Tibial nerve (tissue), 4 donors: ENCODE results near the gene PAGE2. TPM values are rescaled to one million over a fixed set of nuclear protein-coding genes. Genes with fewer than 3 reads are reported as not detected.

Experiments used
- DNase-seq, 2 donors: peaks; one replicate each; pipeline ENCODE4 v3.0.0-alpha.2; 2019; ENCODE audit warnings: low spot score in 2 of 2
- H3K27ac ChIP-seq, 4 donors: fragments of 200-600 bp; sonication (generic) in 3 of 4; one replicate each; pipeline ENCODE4 v1.5.1; 2017 to 2019; ENCODE audit warnings: mild to moderate bottlenecking in 1 of 4
- H3K27me3 ChIP-seq, 2 donors: fragments of 200-600 bp; sonication (generic) in 1 of 2; one replicate each; pipeline versions ENCODE4 v1.5.1 to v1.6.0; 2017 to 2019
- H3K36me3 ChIP-seq, 3 donors: fragments of 200-600 bp; sonication (generic); one replicate each; pipeline ENCODE4 v1.5.1; 2018 to 2019
- H3K4me1 ChIP-seq, 4 donors: fragments of 200-600 bp; sonication (generic) in 3 of 4; one replicate each; pipeline ENCODE4 v1.5.1; 2017 to 2019
- H3K4me3 ChIP-seq, 4 donors: fragments of 200-600 bp; sonication (generic) in 3 of 4; one replicate each; pipeline ENCODE4 v1.5.1; 2017 to 2019; ENCODE audit warnings: mild to moderate bottlenecking in 1 of 4, moderate library complexity in 1 of 4
- H3K9me3 ChIP-seq, 4 donors: fragments of 200-600 bp; sonication (generic) in 3 of 4; one replicate each; pipeline ENCODE4 v1.5.1; 2017 to 2019
- EP300 ChIP-seq, 2 donors: sonication (generic); formaldehyde crosslinking; IDR thresholded peaks; one replicate each; pipeline ENCODE4 v1.6.1; 2017; ENCODE audit warnings: antibody characterized with exemption in 2 of 2, mild to moderate bottlenecking in 1 of 2
- POLR2A ChIP-seq, 2 donors: fragments of 450-650 bp; IDR thresholded peaks; one replicate each; pipeline ENCODE4 v1.6.1; 2017; ENCODE audit warnings: antibody characterized with exemption in 2 of 2, mild to moderate bottlenecking in 2 of 2, moderate library complexity in 2 of 2
- WGBS, 2 donors: methylation state at CpG; one replicate each; pipeline ENCODE4 v1.1.5; 2018; 5-methylcytosine and 5-hydroxymethylcytosine counted together
- total RNA-seq, 4 donors: library from RNA; depleted of rRNA; stranded (reverse); fragments of >200 nt; gene quantifications; one replicate each; pipeline ENCODE4 v1.1.0, GENCODE V29; 2016
- TF ChIP-seq, protein P1 (sequence below), 5 experiments: fragments of 200-600 bp in 3 of 5; fragments of 450-650 bp in 2 of 5; sonication (generic) in 3 of 5; IDR thresholded peaks; one replicate each; pipeline ENCODE4 v1.5.1; 2016 to 2019; ENCODE audit warnings: antibody characterized with exemption in 5 of 5, mild to moderate bottlenecking in 3 of 5, moderate library complexity in 2 of 5

The PAGE2 gene
- total RNA-seq, 4 donors from 2014 or later, result not detected

DNA sequence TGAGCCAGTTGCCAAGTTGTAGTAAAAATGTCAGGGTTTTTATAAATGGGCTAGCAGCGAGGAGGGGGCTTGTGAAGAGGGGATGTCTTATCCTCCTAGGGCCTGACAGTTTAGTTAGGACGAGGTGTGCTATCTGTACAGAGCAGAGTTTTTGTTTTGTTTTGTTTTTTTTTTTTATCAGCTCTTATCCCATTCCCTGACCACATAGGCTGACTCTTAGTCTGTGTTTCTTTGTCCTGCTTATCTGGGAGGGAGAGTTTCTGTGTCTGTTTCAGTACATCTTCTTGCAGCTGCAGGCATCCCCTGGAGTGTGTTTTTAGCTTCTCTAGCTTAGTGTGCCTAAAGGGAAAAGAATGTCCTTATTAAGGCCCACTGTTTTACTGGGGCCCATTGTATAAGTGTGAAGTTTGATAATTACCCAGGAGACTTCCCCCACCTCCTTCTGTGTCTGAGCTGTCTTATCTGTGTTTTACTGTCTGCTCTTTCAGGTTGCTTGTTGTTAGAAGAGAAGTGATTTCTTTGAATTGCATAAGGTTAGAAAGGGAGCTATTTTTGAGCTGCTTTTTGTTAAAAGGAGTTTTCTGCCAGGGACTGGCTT lies 32.0 kb downstream of the PAGE2 start:
- Histone ChIP-seq H3K4me3 (no peak overlapping the region), H3K9me3 (no peaks in the 10 kb centered on the region), H3K27ac (no peak overlapping the region), H3K36me3 (no peaks in the 10 kb centered on the region), H3K27me3 (peaks cover 0 to 24% of the 10 kb centered on the region in 2 donors), H3K4me1 (no peaks in the 10 kb centered on the region)
- no peak for DNase-seq
- TF ChIP-seq, protein P1, sequence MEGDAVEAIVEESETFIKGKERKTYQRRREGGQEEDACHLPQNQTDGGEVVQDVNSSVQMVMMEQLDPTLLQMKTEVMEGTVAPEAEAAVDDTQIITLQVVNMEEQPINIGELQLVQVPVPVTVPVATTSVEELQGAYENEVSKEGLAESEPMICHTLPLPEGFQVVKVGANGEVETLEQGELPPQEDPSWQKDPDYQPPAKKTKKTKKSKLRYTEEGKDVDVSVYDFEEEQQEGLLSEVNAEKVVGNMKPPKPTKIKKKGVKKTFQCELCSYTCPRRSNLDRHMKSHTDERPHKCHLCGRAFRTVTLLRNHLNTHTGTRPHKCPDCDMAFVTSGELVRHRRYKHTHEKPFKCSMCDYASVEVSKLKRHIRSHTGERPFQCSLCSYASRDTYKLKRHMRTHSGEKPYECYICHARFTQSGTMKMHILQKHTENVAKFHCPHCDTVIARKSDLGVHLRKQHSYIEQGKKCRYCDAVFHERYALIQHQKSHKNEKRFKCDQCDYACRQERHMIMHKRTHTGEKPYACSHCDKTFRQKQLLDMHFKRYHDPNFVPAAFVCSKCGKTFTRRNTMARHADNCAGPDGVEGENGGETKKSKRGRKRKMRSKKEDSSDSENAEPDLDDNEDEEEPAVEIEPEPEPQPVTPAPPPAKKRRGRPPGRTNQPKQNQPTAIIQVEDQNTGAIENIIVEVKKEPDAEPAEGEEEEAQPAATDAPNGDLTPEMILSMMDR (IDR thresholded peaks at IDR 0.05), result no peak
- 29 to 56% methylated on average over 2 of the region's 2 CpGs for WGBS, 2 donors

DNA sequence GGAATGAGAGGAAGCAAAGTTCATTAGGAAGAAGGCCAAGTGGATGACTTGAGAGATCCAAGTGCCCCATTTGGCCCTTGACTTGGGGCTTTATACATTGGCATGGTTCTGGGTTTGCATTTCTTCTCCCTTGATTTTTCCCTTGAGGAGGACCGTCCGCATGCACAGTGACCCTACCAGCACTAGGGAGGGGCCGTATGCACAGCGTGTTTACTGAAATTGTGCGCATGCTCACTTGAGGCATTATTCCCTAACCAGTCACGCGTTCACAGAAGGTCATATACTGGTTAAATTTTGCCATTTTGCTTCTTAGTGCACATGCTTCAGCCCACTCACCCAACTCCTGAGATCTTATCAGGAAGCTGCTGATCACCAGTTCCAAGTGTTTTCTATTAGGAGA lies 35.1 kb downstream of the PAGE2 start:
- TF ChIP-seq EP300 (IDR thresholded peaks at IDR 0.05), result no peak
- no peak for TF ChIP-seq POLR2A (IDR thresholded peaks at IDR 0.05)
- TF ChIP-seq, protein P1 (IDR thresholded peaks at IDR 0.05), result no peak
- Histone ChIP-seq H3K4me1 (no peaks in the 10 kb centered on the region), H3K27me3 (peaks cover 0 to 28% of the 10 kb centered on the region in 2 donors), H3K9me3 (no peaks in the 10 kb centered on the region), H3K4me3 (no peak overlapping the region), H3K27ac (no peak overlapping the region), H3K36me3 (no peaks in the 10 kb centered on the region)
- no peak for DNase-seq
- 79 to 92% methylated on average over 7 of the region's 7 CpGs for WGBS, 2 donors

DNA sequence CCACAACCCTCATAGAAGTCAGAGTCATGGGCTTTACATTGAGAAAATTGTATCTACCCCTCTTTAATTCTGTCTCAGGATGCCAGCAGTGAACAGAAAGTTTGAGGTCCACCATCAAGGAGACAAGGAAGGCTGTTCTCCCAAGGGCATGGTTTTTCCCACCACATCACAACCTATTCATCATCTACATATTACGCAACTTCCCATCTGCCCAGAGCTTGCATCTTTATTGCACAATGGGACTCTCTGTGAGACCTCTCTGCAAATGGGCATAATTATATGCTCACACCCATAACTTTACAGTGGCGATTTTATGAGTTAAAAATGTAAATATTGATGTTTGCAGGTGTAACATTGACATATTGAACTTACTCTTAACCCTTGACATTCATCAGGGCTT lies 38.9 kb downstream of the PAGE2 start:
- no peaks in the 10 kb centered on the region for H3K9me3 ChIP-seq
- DNase-seq, result no peak
- no peaks in the 10 kb centered on the region for H3K36me3 ChIP-seq
- no peak overlapping the region for H3K27ac ChIP-seq
- TF ChIP-seq, protein P1 (IDR thresholded peaks at IDR 0.05), result no peak
- TF ChIP-seq EP300 (IDR thresholded peaks at IDR 0.05) (no peak), POLR2A (IDR thresholded peaks at IDR 0.05) (no peak)
- H3K4me3 ChIP-seq, result no peak overlapping the region
- 32 to 49% methylated on average over 2 of the region's 2 CpGs for WGBS, 2 donors
- peaks cover 0 to 10% of the 10 kb centered on the region in 2 donors for H3K27me3 ChIP-seq
- no peaks in the 10 kb centered on the region for H3K4me1 ChIP-seq

DNA sequence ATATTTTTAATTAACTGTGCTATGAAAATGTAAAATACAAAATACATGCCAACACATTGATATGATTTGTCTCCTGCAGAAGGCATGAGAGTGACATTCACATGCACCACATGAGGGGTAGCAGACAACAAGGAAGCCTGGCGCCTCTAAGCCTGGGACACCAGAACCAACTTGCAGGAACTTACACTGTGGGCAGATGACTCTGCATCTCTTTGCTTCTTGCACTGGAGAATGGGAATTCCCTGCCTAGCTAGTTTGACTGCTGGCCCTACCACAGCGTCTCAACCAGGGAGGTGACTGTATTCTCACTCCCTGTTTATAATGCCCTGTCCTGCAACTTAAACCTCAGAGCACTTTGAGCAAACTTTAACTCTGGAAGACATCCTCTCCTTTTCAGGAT lies 40.5 kb downstream of the PAGE2 start:
- Histone ChIP-seq H3K4me3 (no peak overlapping the region), H3K27ac (no peak overlapping the region), H3K27me3 (peaks cover 0 to 5% of the 10 kb centered on the region in 2 donors), H3K36me3 (no peaks in the 10 kb centered on the region), H3K4me1 (no peaks in the 10 kb centered on the region), H3K9me3 (no peaks in the 10 kb centered on the region)
- WGBS, 2 donors, result 63 to 80% methylated on average over 1 to 2 of the region's 2 CpGs
- DNase-seq, result no peak
- TF ChIP-seq POLR2A (IDR thresholded peaks at IDR 0.05) (no peak), EP300 (IDR thresholded peaks at IDR 0.05) (no peak)
- TF ChIP-seq, protein P1 (IDR thresholded peaks at IDR 0.05), result no peak

DNA sequence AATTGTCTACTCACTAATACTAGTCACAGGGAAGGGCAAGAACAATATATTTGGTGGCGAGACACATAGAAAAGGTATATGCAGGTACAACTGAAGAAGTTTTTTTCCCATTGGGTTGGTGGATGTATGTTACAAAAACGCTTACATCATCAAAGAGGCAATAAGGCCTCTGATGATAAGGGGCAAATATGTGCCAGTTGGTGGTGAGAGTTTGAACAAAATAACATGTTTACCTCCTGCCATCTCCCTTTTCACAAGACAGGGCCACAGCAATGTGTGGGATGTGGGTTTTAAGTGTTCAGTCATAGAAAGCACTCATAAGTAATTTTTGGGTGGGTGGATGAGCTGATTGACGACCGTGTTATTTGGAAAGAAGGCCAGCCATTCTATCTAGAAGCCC lies 41.7 kb downstream of the PAGE2 start:
- TF ChIP-seq POLR2A (IDR thresholded peaks at IDR 0.05) (no peak), EP300 (IDR thresholded peaks at IDR 0.05) (no peak)
- TF ChIP-seq, protein P1 (IDR thresholded peaks at IDR 0.05), result no peak
- 52 to 86% methylated on average over 4 of the region's 4 CpGs for WGBS, 2 donors
- H3K9me3 ChIP-seq, result no peaks in the 10 kb centered on the region
- no peak for DNase-seq
- H3K4me3 ChIP-seq, result no peak overlapping the region
- H3K27ac ChIP-seq, result no peak overlapping the region
- no peaks in the 10 kb centered on the region for H3K36me3 ChIP-seq
- H3K4me1 ChIP-seq, result no peaks in the 10 kb centered on the region
- H3K27me3 ChIP-seq, result peaks cover 0 to 5% of the 10 kb centered on the region in 2 donors
